Cortex of kidney (tissue), 1 donor: ENCODE results near the gene DPEP2.
"Not testable (repeated sequence)": the region's sequence is repeated elsewhere in the genome, so short reads cannot be mapped to it uniquely, and the experiment has no call there.

ENCODE experiments used
- DNase-seq: peaks from one replicate; lab custom pipeline; 2025; lab: John Stamatoyannopoulos, UW

DPEP2 gene

GRCh38 chr16:67954421-67955196, 44.7 kb downstream of the DPEP2 start:
- no peak for DNase-seq

GRCh38 chr16:67953641-67954375, 45.5 kb downstream of the DPEP2 start:
- no peak for DNase-seq

GRCh38 chr16:67951485-67951884, 47.8 kb downstream of the DPEP2 start:
- no peak for DNase-seq

- DNase-seq: no peak
Measured at GRCh38 chr16:67950335-67950843, 48.9 kb downstream of the DPEP2 start.

GRCh38 chr16:67949645-67950044, 49.6 kb downstream of the DPEP2 start:
- DNase-seq: no peak

- no peak for DNase-seq
Measured at GRCh38 chr16:67948015-67948414, 51.3 kb downstream of the DPEP2 start.

- DNase-seq: no peak
Measured at GRCh38 chr16:67946966-67947558, 52.2 kb downstream of the DPEP2 start.

- DNase-seq: no peak
Measured at GRCh38 chr16:67946128-67946569, 53.1 kb downstream of the DPEP2 start.

- DNase-seq: no peak
Measured at GRCh38 chr16:67945392-67945933, 53.8 kb downstream of the DPEP2 start.

GRCh38 chr16:67944690-67945391, 54.4 kb downstream of the DPEP2 start:
- no peak for DNase-seq

GRCh38 chr16:67943619-67944504, 55.4 kb downstream of the DPEP2 start, which contains the start of gene LCAT:
Gene LCAT (minus strand): TSS chr16:67944120. CDS start chr16:67944101, 19 bp downstream.
- DNase-seq: no peak

- no peak for DNase-seq
Measured at GRCh38 chr16:67943256-67943618, 56.0 kb downstream of the DPEP2 start.

- no peak for DNase-seq
Measured at GRCh38 chr16:67942510-67943255, 56.6 kb downstream of the DPEP2 start.

- DNase-seq: no peak
Measured at GRCh38 chr16:67942200-67942509, 57.1 kb downstream of the DPEP2 start.

GRCh38 chr16:67941469-67942199, 57.6 kb downstream of the DPEP2 start:
- no peak for DNase-seq

GRCh38 chr16:67940446-67941089, 58.7 kb downstream of the DPEP2 start:
- DNase-seq: no peak

- DNase-seq: no peak
Measured at GRCh38 chr16:67939507-67940445, 59.5 kb downstream of the DPEP2 start.

GRCh38 chr16:67937713-67938112, 61.6 kb downstream of the DPEP2 start:
- DNase-seq: not testable (repeated sequence)
